ENCODE measurements around the gene PAPOLB.

PAPOLB gene

GRCh38 chr7:4854916-4855315, 6.9 kb downstream of the PAPOLB start:
- H3K4me3 ChIP-seq = no peak overlapping the region
- no peaks in the 10 kb centered on the region for H3K4me1 ChIP-seq
- intact Hi-C loops (cut with DNase I; ENCODE audit: low total_unique reads) = no loop called here
- no peaks in the 10 kb centered on the region for H3K27me3 ChIP-seq
- peaks cover 0 to 8% (median 8%) of the 10 kb centered on the region in 3 donors for H3K9me3 ChIP-seq
- no peaks in the 10 kb centered on the region for H3K36me3 ChIP-seq
- no peak for DNase-seq
- H3K27ac ChIP-seq = no peak overlapping the region
- no peak for TF ChIP-seq CTCF (IDR thresholded peaks at IDR 0.05)

GRCh38 chr7:4851459-4852422, 10.1 kb downstream of the PAPOLB start:
- TF ChIP-seq CTCF (IDR thresholded peaks at IDR 0.05) = no peak
- no peak overlapping the region for H3K27ac ChIP-seq
- no peak overlapping the region for H3K4me3 ChIP-seq
- no peaks in the 10 kb centered on the region for H3K4me1 ChIP-seq
- no peaks in the 10 kb centered on the region for H3K36me3 ChIP-seq
- peaks cover 0 to 8% (median 8%) of the 10 kb centered on the region in 3 donors for H3K9me3 ChIP-seq
- intact Hi-C loops (cut with DNase I; ENCODE audit: low total_unique reads) = no loop called here
- no peaks in the 10 kb centered on the region for H3K27me3 ChIP-seq
- no peak for DNase-seq

- intact Hi-C loops (cut with DNase I; ENCODE audit: low total_unique reads) = no loop called here
- no peaks in the 10 kb centered on the region for H3K27me3 ChIP-seq
- TF ChIP-seq CTCF (IDR thresholded peaks at IDR 0.05) = no peak
- H3K9me3 ChIP-seq = peaks cover 0 to 8% (median 8%) of the 10 kb centered on the region in 3 donors
- no peaks in the 10 kb centered on the region for H3K4me1 ChIP-seq
- DNase-seq = no peak
- H3K36me3 ChIP-seq = no peaks in the 10 kb centered on the region
- H3K4me3 ChIP-seq = no peak overlapping the region
- no peak overlapping the region for H3K27ac ChIP-seq
Observed at GRCh38 chr7:4850262-4850795, 11.5 kb downstream of the PAPOLB start.

- no peak overlapping the region for H3K27ac ChIP-seq
- H3K27me3 ChIP-seq = no peaks in the 10 kb centered on the region
- H3K4me3 ChIP-seq = no peak overlapping the region
- DNase-seq = no peak
- TF ChIP-seq CTCF (IDR thresholded peaks at IDR 0.05) = peak in 1 of 2 experiments; percentile 14
- H3K4me1 ChIP-seq = no peaks in the 10 kb centered on the region
- peaks cover 0 to 8% (median 8%) of the 10 kb centered on the region in 3 donors for H3K9me3 ChIP-seq
- intact Hi-C loops (cut with DNase I; ENCODE audit: low total_unique reads) = no loop called here
- no peaks in the 10 kb centered on the region for H3K36me3 ChIP-seq
Observed at GRCh38 chr7:4849390-4849789, 12.4 kb downstream of the PAPOLB start.

- Histone ChIP-seq H3K27me3 (no peaks in the 10 kb centered on the region), H3K4me1 (no peaks in the 10 kb centered on the region), H3K27ac (no peak overlapping the region), H3K4me3 (no peak overlapping the region), H3K36me3 (no peaks in the 10 kb centered on the region), H3K9me3 (no peaks in the 10 kb centered on the region)
- intact Hi-C loops (cut with DNase I; ENCODE audit: low total_unique reads) = no loop called here
- no peak for TF ChIP-seq CTCF (IDR thresholded peaks at IDR 0.05)
- peak in 1 of 2 donors; percentile 39 for DNase-seq
Observed at GRCh38 chr7:4845740-4846142, 16.1 kb downstream of the PAPOLB start.
